Ishikawa (cell line): ENCODE results near the gene ERG28.

ENCODE experiments used
- CEBPB ChIP-seq: IDR thresholded peaks from 2 replicates; pipeline ENCODE4 v1.6.1; 2012
- REST ChIP-seq: IDR thresholded peaks from 2 replicates; pipeline ENCODE4 v1.6.1; 2012; ENCODE audit warnings: low read depth, mild to moderate bottlenecking
- YY1 ChIP-seq: IDR thresholded peaks from 2 replicates; pipeline ENCODE4 v1.6.1; 2012; ENCODE audit warnings: low read depth

- no peak for TF ChIP-seq REST
- TF ChIP-seq CEBPB: no peak
- no peak for TF ChIP-seq YY1
Measured at GRCh38 chr14:75650253-75651058, 10.2 kb downstream of the ERG28 start.
